ENCODE results near the gene ZBTB24. TPM values are rescaled to one million over a fixed set of nuclear protein-coding genes. Genes with fewer than 3 reads are reported as not detected.

ZBTB24 gene
- polyA plus RNA-seq, 2 of the 4 experiments (the other 2 are of a cell fraction) = 4.5 to 5.4 TPM

- peak; percentile 14; the same call in 1 of the 2 replicates for TF ChIP-seq HMGXB4 (CRISPR knock-in tag; IDR thresholded peaks at IDR 0.05; ENCODE audit: borderline replicate concordance)
- TF ChIP-seq FOSL2 (IDR thresholded peaks at IDR 0.05) = no peak
- 0 out of 2 replicates have a peak, but pooled peaks have one; percentile 4 for TF ChIP-seq FOSL2 (CRISPR knock-in tag; IDR thresholded peaks at IDR 0.05)
- no peak for TF ChIP-seq SREBF2 (IDR thresholded peaks at IDR 0.05)
- no peak for TF ChIP-seq TFCP2L1 (CRISPR knock-in tag; IDR thresholded peaks at IDR 0.05)
- TF ChIP-seq CBX8 (IDR thresholded peaks at IDR 0.05) = no peak
- TF ChIP-seq FOSB (CRISPR knock-in tag; IDR thresholded peaks at IDR 0.05) = no peak
- peak in 1 of 2 experiments; percentile 21; a peak in 3 of 5 replicates for TF ChIP-seq JUN (IDR thresholded peaks at IDR 0.05)
- 0 out of 2 replicates have a peak, but pooled peaks have one; percentile 66 for TF ChIP-seq MYC (IDR thresholded peaks at IDR 0.05; ENCODE audit: borderline replicate concordance, low read length)
- peak; percentile 92 for TF ChIP-seq MAX (IDR thresholded peaks at IDR 0.05)
- TF ChIP-seq HOXB5 (CRISPR knock-in tag; IDR thresholded peaks at IDR 0.05) = peak; percentile 64; the same call in 1 of the 2 replicates
- TF ChIP-seq, protein P1, sequence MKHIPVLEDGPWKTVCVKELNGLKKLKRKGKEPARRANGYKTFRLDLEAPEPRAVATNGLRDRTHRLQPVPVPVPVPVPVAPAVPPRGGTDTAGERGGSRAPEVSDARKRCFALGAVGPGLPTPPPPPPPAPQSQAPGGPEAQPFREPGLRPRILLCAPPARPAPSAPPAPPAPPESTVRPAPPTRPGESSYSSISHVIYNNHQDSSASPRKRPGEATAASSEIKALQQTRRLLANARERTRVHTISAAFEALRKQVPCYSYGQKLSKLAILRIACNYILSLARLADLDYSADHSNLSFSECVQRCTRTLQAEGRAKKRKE (CRISPR knock-in tag; IDR thresholded peaks at IDR 0.05; ENCODE audit: low read depth) = peak; percentile 55; the same call in 1 of the 2 replicates
- no peak for TF ChIP-seq BCL3 (IDR thresholded peaks at IDR 0.05)
- TF ChIP-seq RNF2 (IDR thresholded peaks at IDR 0.05; ENCODE audit: borderline replicate concordance, low read depth) = peak; percentile 67; the same call in 1 of the 2 replicates
- TF ChIP-seq PHF8 (IDR thresholded peaks at IDR 0.05; ENCODE audit: borderline replicate concordance, low read depth) = peak; percentile 63; the same call in 1 of the 2 replicates
- peak; percentile 57 for TF ChIP-seq POLR2A (IDR thresholded peaks at IDR 0.05; ENCODE audit: low read length)
Measured at GRCh38 chr6:109440331-109441068, 42.5 kb downstream of the ZBTB24 start, which contains the start of the genes PPIL6 and SMPD2 (continued).

DNA sequence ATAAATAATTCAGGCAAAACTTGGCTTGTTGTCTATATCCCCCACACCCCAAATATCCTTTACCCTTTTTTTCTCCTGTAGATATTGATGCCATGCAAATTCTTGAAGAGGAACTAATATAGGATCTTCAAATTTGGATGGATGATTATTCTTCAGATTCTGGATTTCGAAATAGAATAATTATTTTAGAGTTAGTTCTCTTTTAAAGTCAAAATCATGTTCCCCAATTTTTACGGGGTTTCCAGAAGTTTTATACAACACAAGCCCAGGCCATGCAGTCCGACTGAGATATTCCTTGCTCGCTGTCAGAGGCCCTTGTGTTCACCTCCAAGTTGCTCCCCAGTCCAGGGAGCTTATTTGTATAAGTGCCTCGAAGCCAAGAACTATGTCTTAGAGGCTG, 47.0 kb downstream of the ZBTB24 start:
- Histone ChIP-seq H3K4me3 (no peak overlapping the region), H3K4me2 (no peak overlapping the region), H3K9me3 (no peaks in the 10 kb centered on the region), H3K4me1 (no peaks in the 10 kb centered on the region), H3K27ac (no peak overlapping the region)
- TF ChIP-seq, protein P2, sequence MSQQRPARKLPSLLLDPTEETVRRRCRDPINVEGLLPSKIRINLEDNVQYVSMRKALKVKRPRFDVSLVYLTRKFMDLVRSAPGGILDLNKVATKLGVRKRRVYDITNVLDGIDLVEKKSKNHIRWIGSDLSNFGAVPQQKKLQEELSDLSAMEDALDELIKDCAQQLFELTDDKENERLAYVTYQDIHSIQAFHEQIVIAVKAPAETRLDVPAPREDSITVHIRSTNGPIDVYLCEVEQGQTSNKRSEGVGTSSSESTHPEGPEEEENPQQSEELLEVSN (IDR thresholded peaks at IDR 0.05; ENCODE audit: borderline replicate concordance, low read depth) = no peak
- TF ChIP-seq POLR2AphosphoS2 (conservative IDR thresholded peaks at IDR 0.05; ENCODE audit: low read length) (no peak), MYC (IDR thresholded peaks at IDR 0.05; ENCODE audit: borderline replicate concordance, low read length) (no peak)
- no peak for FAIRE-seq
- ChIA-PET CTCF (interaction anchor here (1.3 to 2.0 kb wide), 2 partner anchors 53 to 248 kb away, joined by 3 to 7 read pairs; no protein-coding TSS in a partner anchor), POLR2A (no interaction called here)
- WGBS (ENCODE audit: missing lambda C conversion rate) = 80% methylated on average over 5 of the region's 5 CpGs
- ATAC-seq = no peak
- no peak for DNase-seq (ENCODE audit: low read depth in 1 of 2, low spot score in 1 of 2)

DNA sequence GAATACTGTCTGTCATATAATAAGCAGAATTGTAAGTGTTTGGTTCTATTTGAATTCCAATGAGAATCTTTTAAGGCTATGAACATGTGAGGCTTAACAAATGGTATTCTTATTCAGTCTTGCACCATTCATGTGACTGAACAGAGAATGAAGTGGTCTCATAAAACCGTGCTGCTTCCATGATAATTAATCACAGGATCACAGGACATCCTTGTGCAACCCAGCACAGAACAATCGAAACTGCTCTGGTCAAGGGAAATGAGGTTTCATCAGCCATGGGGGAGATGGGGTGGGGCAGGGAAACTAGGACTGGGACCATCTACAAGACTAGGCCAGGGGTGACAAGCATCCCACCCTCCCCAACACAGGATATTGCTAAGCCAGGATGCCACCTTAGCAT, 48.6 kb downstream of the ZBTB24 start:
- H3K27ac ChIP-seq = no peak overlapping the region
- DNase-seq (ENCODE audit: low read depth in 1 of 2, low spot score in 1 of 2) (no peak), FAIRE-seq (no peak), ATAC-seq (no peak)
- H3K4me1 ChIP-seq = no peaks in the 10 kb centered on the region
- ChIA-PET POLR2A (no interaction called here), CTCF (interaction anchor here (0.5 to 2.0 kb wide), 3 partner anchors 13 to 247 kb away, joined by 3 to 7 read pairs (median 4); no protein-coding TSS in a partner anchor)
- H3K4me3 ChIP-seq = no peak overlapping the region
- H3K4me2 ChIP-seq = no peak overlapping the region
- WGBS (ENCODE audit: missing lambda C conversion rate) = 50% methylated on average over 2 of the region's 2 CpGs
- TF ChIP-seq PHF8 (IDR thresholded peaks at IDR 0.05; ENCODE audit: borderline replicate concordance, low read depth) (no peak), SREBF2 (IDR thresholded peaks at IDR 0.05) (no peak), ZFP36 (IDR thresholded peaks at IDR 0.05; ENCODE audit: borderline replicate concordance, partially characterized antibody) (no peak), RFX5 (IDR thresholded peaks at IDR 0.05) (no peak), JUNB (IDR thresholded peaks at IDR 0.05) (no peak), NPAS2 (CRISPR knock-in tag; IDR thresholded peaks at IDR 0.05; ENCODE audit: borderline replicate concordance) (no peak), CHD2 (IDR thresholded peaks at IDR 0.05; ENCODE audit: low read length, partially characterized antibody) (no peak), HMGXB4 (CRISPR knock-in tag; IDR thresholded peaks at IDR 0.05; ENCODE audit: borderline replicate concordance) (no peak), POLR2AphosphoS2 (conservative IDR thresholded peaks at IDR 0.05; ENCODE audit: low read length) (no peak), HOXB13 (CRISPR knock-in tag; IDR thresholded peaks at IDR 0.05; ENCODE audit: low read depth) (no peak)
- no peaks in the 10 kb centered on the region for H3K9me3 ChIP-seq

All from A549 (cell line).